Esophagus mucosa (tissue), 1 donor: ENCODE results near the gene DMAP1. TPM values are rescaled to one million over a fixed set of nuclear protein-coding genes. Genes with fewer than 3 reads are reported as not detected.

Experiments used
- ATAC-seq: fragments of 200-7000 bp; cut with Tn5 transposase; one replicate; pipeline ENCODE4 v1.9.1; 2020
- total RNA-seq: library from RNA; stranded (reverse); gene quantifications from one replicate; pipeline ENCODE4 v1.2.4, GENCODE V29; 2023
- donor health status: DM: yes; HTN: yes; CAD: no.

DMAP1 gene
- total RNA-seq, 1 donor from 2014 or later = 16.2 TPM

DNA sequence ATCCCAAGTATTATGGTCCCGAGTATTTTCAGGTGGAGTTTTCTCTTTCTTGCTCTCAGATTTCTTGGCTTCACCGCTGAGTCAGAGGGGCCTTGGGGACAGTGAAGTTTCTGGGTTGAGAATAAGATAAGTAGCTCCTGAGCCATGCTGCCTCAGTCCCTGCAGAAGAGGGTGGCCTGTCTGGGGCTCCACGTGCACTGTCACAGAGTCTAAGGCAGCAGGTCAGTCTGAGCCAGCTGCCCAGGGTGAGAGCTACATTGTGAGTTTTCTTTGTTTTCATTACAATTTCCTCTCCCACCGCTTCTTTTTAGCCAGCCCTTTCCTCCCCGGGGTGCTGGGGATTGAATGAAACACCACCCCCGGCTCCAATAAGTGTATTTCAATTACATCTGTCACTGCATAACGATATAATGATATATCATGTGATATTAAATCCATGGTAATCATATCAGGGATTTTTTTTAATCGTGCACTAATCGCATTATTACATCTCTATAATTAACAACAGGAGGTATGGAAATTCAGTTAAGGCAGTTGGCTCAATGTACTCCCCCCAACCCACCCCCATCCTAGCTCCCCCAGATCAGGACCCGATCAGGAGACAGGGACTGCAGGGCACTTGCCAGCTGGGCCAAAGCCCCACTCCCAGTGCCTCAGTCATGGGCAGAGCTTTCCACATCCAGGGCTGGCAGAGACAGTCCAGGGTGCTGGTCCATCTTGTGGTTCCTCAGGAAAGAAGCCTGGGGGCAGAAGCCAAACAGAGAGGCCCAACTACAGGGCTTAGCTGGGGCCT lies 43.7 kb downstream of the DMAP1 start:
- no peak for ATAC-seq

DNA sequence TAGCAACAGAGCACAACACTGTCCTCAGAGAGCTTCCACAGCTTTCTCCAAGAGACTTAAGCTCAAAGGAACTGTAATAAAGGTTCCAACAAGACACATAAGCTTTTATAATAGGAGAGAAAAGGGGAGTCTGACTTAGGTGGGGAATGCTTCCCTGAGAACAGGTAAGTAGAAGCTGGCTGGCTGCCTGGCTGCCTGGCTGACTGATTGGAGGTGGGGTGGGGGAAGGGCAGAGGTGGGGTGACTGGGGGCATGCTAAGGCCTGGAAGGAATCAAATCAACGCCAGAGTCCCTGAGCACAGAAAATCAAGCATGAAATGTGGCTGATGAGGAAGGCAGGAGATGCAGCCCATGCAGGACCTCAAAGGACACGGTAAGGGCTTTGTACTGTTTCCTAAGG lies 45.8 kb downstream of the DMAP1 start:
- no peak for ATAC-seq

DNA sequence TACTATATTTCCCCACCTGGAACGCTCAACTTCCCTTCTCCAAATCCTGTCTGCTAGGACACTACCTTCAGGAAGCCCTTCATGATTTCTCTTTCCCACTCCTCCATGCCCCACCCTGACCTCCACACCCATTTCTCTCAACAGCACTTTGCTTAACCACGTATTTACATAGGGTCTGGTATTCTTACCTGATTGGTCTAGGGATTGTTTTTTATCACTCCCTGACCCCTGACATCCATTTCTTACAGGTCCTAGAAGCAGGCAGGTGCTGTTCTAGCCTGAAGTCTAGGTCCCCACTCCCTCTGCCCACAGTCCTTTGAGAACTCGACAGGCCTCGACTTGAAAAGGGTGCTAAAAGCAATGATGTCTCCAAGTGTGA lies 47.5 kb downstream of the DMAP1 start:
- no peak for ATAC-seq

DNA sequence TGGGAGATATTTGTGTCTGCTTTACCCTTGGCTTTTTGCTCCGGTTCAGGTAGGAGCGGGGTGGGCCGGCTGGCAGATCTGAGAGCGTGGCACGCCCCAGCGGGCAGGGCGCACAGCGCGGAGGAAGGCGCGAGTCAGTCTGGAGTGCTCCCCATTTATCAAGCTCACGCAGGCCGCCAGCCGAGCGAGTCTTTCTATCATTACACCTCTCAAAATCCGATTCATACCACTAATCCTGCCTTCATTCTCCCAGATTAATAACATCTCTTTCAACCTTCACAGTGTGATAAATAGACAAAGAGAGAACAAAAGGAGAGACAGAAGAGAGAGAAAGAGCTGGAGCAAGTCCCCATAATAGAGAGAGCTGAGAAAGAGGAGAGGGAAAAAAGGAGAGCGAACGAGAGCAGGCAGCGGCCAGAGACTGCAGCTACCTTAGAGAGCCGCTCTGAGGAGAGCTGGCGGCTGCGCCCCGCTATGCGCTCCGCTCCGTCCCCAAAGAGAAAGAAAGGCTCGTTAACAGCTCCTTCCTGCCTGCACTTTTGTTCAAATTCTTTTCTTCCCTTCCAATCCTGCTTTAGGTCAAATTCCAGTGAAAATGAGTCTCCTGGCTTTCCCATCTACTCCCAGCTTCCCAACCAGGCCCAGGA lies 48.0 kb downstream of the DMAP1 start:
- ATAC-seq = peak; percentile 81

DNA sequence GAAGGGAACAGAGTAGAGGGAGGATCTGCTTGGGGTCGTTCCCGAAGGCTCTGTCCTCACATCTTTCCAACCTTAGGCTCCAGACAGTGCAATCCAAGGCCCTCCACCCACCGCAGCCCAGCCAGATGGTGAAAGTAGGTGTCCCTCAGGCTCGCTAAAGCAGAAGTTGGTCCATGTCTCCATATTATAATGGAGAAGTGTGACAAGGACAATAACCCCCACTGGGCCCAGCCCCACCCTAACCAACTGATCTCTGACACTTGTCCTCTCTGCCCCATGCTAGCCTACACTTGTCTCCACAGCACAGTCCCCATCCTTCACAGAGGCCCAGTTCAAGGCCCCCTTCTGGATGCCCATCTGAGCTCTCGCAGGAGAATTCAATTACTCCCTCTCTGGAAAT lies 48.7 kb downstream of the DMAP1 start:
- ATAC-seq = no peak

DNA sequence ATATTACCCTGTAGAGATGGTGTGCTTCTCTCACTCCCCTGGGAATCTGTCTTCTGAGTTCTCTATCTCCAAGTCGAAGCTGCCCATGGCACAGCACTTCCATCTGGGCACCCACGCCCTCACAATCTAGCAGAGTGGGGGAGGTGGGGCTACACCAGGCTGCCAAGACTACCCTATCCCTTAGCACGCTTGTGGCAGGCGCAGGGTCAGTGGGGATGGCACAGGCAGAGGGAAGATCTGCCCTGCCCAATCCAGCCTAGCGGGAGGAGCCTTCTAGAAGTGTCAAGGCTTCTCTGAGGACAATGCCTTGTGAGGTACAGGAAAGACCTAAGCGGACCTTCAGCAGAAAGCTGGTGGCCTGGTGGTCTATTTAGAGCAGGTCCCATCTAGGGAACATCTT lies 49.1 kb downstream of the DMAP1 start:
- ATAC-seq = no peak

DNA sequence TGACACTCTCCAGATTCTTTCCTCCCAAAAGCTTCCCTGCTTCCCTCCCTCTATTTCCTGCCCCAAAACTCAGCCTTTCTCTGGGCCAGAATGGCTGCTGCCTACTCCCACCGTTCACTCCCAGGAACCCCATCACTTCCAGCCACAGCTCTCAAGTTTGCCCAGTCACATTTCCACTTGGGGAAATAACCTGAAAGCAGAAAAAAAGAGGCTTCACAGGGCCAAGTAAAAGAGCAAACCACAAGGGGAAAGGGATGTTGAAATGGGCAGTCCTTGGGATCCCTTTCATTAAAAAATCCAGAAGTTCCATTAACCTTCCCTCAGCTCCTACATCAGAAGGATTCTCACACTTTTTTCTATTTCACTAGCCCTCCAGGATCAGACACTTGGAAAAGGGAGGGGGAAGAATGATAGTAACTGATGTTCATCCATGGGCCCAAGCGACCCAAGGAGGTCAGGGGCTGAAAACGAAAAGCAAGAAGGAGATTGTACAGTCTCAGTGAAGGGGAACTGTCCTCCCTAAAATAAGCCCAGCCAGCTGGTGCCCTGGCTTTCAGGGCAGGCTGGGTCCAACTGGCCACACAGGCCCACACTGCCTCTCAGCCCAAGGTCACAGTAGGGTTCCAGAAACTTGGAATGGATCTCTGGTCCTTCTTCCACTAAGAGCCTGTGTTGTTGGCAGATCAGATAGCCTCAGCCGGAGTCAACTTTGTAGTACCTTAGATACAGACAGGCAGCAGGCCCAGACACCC lies 49.7 kb downstream of the DMAP1 start:
- ATAC-seq = no peak

DNA sequence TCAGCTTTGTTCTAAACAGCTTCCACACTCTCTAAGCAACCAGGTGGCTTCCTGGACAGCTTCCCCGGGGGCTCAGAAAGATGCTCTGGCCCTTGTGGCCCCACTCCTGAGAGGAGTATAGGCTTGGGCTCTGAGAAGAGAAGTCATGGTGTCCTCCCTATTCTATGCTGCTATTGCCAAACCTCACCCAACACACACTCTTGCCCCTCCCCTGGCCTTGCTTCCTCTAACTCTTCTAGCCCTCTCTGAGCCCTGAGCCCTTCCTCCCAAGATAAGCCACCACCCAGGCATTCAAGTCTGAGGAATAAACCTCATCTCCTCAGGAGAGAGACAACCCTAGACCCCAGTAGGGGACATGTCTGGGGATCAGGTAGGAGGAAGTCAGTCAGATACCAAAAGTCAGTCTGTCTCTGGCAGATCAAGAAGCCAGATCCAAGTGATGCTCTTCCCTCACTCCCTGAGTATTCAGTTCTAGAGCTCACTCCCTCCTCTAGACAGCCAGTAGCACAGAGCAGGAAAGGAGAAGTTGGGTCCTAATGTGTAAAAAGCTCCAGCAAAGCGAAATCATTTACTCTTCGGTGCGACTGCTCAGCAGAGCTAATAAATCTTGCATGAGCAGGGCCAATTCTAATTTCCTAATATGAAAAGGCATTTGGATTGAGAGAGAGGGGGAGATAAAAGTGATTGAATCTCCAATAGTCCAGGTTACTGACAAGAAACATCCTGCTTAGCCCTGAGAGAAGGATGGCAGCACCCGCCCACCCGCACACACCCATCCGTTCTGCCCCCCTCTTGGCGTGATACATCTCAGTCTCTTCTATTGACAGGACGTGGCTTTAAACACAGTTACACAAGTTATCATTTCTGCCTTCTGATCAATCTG lies 50.5 kb downstream of the DMAP1 start:
- ATAC-seq = no peak

DNA sequence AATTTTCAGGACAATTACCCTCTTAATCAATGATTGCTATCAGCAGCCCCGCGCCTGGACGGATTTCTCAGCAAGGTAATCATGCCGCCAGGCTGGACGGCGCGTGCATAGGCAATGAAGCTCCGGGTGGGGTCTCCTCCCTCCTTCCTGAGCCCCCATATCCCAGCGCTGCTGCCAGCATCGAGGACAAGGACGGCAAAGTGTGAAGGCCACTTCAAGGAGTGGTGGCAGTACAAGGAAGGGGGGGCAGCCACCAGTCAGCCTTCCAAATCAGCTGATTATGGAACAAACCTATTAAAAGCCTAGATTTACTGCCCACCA lies 51.1 kb downstream of the DMAP1 start:
- no peak for ATAC-seq

DNA sequence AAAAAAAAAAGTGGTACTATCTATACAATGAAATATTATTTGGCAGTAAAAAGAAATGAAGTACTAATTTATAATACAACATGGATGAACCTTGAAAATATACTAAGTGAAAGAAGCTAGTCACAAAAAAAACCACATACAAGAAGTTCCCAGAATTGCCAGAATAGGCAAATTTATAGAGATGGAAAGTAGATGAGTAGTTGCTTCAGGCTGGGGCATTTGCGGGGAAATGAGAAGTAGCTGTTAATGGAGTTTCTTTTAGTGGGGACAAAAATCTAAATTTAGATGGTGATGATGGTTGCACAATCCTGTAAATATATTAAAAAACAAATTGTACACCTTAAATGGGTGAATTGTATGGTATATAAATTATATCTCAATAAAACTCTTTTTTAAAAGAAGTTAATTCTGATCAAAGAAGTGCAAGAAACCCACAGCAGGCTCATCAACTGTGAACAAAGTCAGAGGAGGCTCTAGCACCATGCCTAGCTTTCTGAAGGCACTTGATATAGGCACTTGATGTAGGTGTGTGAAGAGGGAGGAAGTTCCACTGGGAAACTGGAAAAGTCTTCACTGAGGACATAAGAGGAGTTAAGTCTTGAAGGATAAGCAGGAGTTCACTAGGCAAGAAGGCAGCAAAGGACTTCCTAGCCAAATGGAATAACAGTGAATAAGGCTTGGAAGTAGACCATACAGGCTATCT lies 52.5 kb downstream of the DMAP1 start:
- ATAC-seq = no peak

DNA sequence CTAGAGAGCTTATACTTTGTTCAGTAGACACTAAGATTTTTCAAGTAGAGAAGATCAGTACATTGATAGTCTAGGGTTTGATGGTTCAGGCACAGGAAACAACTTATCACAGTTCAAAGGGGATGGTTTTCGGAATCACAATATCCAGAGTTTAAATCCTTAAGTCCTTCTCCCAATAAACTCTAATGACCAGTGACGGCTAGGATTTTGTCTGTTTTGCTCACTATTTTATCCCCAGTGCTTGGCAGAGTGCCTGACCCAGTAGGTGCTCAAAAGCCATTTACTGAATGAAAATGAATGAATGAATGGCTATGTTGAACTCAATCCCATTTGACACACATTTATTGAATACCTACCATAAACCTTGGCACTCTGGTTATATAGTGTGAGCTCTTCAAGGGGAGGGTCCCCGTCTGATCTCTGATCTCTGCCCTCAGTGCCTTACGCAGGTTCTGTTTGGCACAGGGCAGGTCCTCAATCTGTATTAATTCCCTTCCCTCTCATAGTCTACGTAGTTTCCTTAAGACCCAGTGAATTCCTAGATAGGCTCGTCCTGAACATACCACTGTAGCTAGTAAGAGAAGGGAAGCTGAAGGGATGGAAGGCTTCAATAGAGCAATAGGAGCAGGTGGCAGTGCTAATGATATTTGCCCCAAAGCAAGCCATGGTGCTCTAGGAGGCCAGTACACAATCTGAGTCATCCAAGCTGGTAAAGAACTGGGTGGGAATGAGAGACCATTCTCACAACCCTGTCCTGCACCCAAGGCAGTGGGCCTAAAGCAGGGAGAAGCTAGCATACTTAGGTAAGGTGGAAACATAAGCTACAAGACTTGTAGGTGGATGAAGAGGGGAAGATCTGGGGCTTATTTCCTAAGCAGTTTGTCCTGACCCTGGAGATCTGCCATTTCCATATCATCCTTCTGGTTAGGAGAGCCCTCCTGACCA lies 53.4 kb downstream of the DMAP1 start:
- ATAC-seq = no peak

DNA sequence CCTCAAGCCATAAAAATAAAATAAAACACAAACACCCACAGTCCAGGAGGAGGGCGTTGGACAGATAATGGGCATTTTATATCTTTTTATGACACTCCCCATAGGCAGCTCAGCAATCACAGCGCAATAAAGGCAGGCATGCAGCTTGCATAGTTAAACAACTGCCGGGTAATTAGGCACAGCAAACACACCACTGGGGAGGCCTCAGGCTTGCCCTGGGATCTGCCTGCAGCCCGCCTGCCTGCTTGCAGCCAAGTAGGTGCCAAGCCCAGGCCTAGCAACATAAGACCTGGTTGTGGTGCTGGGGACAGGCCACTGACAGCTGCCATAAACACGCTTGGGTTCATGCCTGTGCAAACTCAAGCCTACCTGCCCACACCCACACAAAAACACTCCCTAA lies 54.2 kb downstream of the DMAP1 start:
- no peak for ATAC-seq

DNA sequence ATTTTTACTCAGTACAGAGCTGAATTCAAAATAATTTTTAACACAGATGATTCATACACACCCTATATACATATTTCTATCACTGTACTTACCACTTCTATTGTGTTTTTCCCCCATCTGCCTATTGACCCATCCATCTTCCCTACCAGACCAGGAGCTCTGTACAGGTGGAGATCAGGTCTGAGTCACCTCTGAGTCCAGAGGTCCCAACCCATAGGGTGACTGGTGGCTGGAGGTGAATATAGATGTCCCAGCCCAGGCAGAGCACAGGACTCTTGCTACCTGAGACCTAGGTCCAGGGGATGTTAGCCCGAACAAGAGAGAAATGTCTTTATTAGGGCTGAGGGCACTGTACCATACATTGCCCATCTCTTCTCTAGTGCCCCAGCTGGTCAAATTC lies 54.8 kb downstream of the DMAP1 start:
- ATAC-seq = no peak

Other genes starting within 250 kb of the DMAP1 start
- gene DPH2, start 243.5 kb upstream of the DMAP1 start, total RNA-seq = 18.3 TPM
- 95.7 TPM for gene ATP6V0B, start 238.5 kb upstream of the DMAP1 start, total RNA-seq
- 40.1 TPM for gene B4GALT2, start 234.3 kb upstream of the DMAP1 start, total RNA-seq
- gene CCDC24, start 221.9 kb upstream of the DMAP1 start, total RNA-seq = 4.0 TPM
- 46.7 TPM for gene SLC6A9, start 182.0 kb upstream of the DMAP1 start, total RNA-seq
- not detected for gene KLF17, start 94.7 kb upstream of the DMAP1 start, total RNA-seq
- not detected for gene KLF18, start 71.8 kb upstream of the DMAP1 start, total RNA-seq
- gene ERI3, start 141.8 kb downstream of the DMAP1 start, total RNA-seq = 26.5 TPM
- 29.4 TPM for gene RNF220, start 191.8 kb downstream of the DMAP1 start, total RNA-seq